ENCODE data around the gene WNK4.
A peak's percentile ranks its signal among the peaks of the same experiment; 100 is the strongest.

The WNK4 gene

GRCh38 chr17:42841975-42842685, 61.7 kb downstream of the WNK4 start:
- DNase-seq, result no peak

GRCh38 chr17:42843358-42843934, 63.0 kb downstream of the WNK4 start:
- peak; percentile 62 for DNase-seq

- no peak for DNase-seq
Measured at GRCh38 chr17:42844271-42844670, 63.9 kb downstream of the WNK4 start, which contains the start of gene AOC2. Gene AOC2, plus strand, starts transcription at chr17:42844580. Its CDS starts 47 bp downstream, at chr17:42844627.

GRCh38 chr17:42844761-42845555, 64.5 kb downstream of the WNK4 start:
- DNase-seq, result no peak

GRCh38 chr17:42845556-42845917, 65.1 kb downstream of the WNK4 start:
- no peak for DNase-seq

- DNase-seq, result no peak
Measured at GRCh38 chr17:42845918-42846593, 65.6 kb downstream of the WNK4 start.
